Fibroblast of pulmonary artery (primary cell): ENCODE measurements around the gene CAV3.
A peak's percentile ranks its signal among the peaks of the same experiment; 100 is the strongest.

ENCODE experiments used
- DNase-seq: peaks from one replicate; pipeline ENCODE4 v3.0.0-alpha.2; 2010; ENCODE audit warnings: low read depth
- H3K4me3 ChIP-seq: replicated peaks from 2 replicates; pipeline ENCODE4 v1.5.1; 2011; ENCODE audit warnings: low read depth, mild to moderate bottlenecking, control low read depth, low read length, moderate library complexity
- CTCF ChIP-seq: IDR thresholded peaks from 2 replicates; pipeline ENCODE4 v1.5.1; 2011; ENCODE audit warnings: mild to moderate bottlenecking, control low read depth, low read length, inconsistent platforms; ENCODE audit errors: missing control alignments

The CAV3 gene

DNA sequence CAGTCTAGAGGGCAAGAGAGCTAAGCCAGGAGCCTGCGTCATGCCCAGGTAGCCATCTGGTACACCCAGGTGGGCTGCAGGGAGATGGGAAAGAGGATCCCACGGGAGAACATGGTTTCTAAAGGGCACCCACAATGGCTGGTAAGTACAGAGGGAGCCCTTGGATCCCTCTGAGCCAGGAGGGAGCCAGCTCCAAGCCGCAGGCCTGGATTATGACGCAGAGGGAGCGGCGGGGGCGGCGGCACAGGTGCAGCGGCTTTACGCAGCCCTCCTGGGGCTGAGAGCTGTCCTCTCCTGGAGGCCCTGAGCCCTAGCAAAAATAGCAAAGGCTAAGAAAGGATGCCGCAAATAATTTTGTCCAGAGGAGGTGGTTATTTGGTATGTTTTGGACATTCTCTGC lies 2.8 kb downstream of the CAV3 start:
- H3K4me3 ChIP-seq: no peak overlapping the region
- TF ChIP-seq CTCF: no peak
- DNase-seq: no peak

DNA sequence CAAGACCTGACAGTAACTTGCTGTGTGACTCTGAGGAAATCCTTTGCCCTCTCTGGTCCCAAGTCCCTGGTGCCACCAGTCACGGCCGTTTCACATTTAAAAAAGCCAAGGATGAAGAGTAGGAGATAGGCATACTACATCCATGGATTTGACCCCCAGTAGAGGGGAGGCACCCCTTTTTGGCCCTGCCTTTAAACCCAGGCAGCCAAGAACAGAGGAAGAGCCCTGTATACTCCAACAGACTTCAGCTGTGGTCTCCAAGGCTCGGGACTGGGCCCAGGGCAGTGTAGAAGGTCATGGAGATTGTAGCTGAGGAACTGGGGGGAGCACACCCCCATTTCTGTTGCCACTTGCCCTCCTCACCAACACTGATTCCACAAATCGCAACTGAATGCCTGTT lies 3.7 kb downstream of the CAV3 start:
- no peak overlapping the region for H3K4me3 ChIP-seq
- no peak for TF ChIP-seq CTCF
- no peak for DNase-seq

GRCh38 chr3:8737823-8738222 lies 4.2 kb downstream of the CAV3 start:
- no peak for TF ChIP-seq CTCF
- no peak overlapping the region for H3K4me3 ChIP-seq
- no peak for DNase-seq

GRCh38 chr3:8738639-8739038 lies 5.0 kb downstream of the CAV3 start:
- no peak for DNase-seq
- TF ChIP-seq CTCF: no peak
- no peak overlapping the region for H3K4me3 ChIP-seq

DNA sequence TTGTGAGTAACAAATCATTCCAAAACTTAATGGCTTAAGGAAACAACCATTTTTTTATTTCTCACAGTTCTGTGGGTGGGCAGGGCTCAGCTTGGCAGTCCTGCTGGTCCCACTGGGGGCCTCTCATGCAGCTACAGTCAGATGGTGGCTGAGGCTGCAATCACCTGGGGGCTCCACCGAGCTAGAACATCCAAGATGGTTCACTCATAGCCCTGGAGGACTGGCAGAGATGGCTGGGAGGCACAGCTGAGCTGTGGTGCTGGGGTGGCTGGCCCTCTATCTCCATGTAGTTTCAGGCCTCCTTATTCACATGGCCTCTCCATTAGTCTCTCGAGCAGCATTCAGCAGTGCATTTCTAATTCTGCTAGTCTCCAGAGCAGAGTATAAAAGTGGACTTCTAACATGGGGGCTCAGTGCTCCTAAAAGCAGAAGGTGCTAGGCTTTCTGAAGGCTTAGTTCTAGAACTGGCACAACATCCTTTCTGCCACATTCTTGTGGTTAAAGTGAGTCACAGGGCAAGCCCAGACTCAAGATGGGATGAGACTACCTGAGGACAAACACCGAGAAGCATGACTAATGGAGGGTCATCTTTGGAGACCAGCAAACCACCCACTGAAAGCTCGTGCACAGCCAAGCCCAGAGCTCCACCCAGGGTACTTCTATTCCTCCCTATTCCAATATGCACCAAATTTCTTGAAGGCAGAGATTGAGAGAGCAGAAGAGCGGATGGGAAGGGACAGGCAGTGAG lies 6.3 kb downstream of the CAV3 start:
- no peak overlapping the region for H3K4me3 ChIP-seq
- no peak for TF ChIP-seq CTCF
- peak; percentile 39 for DNase-seq

DNA sequence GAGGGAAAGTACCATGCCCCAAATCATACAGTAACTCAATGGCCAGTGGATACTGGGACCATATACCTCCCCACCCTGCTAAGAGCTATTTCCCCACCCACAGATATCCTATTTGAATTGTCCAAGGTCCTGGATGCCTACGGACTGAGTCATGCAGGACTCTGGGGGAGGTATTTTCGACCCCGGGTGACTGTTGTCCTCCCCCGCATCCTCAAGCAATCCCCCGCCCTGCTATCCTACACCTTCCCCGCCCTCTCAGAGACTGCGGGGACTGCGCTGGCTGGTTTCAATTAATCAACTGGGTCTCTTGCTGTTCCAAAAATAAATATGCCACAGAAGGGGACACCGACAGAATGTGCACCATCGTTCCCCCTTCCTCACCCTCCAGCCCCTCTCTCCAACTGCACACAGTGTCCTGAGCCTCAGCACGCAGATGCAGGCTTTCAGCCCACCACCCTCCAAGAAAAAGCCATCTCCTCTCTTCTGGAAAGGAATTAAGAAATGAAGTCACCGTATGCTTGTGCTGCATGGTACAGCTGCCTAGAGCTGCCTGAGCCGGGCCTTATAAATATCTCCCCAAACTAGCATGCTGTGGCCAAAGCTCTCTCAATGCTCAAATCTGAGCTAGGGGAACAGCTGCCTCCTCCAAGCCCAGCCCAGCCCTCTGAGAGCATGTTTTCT lies 8.1 kb downstream of the CAV3 start:
- no peak for TF ChIP-seq CTCF
- H3K4me3 ChIP-seq: peak overlapping the region; percentile 17
- DNase-seq: peak; percentile 91
